Immature natural killer cell (primary cell): ENCODE measurements around the gene CPA4. TPM values are rescaled to one million over a fixed set of nuclear protein-coding genes. Genes with fewer than 3 reads are reported as not detected.
"Not testable (repeated sequence)": the region's sequence is repeated elsewhere in the genome, so short reads cannot be mapped to it uniquely, and the experiment has no call there.

ENCODE experiments used
- DNase-seq, 3 donors: peaks; one replicate each; pipeline ENCODE4 v3.0.0; 2022; ENCODE audit warnings: mixed read lengths in 1 of 3
- H3K27ac Mint-ChIP-seq, 6 donors: one replicate each; pipeline ENCODE4 v1.8.0; 2020; ENCODE audit warnings: mixed read lengths in 6 of 6, mild to moderate bottlenecking in 5 of 6, inconsistent platforms in 4 of 6, moderate library complexity in 3 of 6
- H3K27me3 Mint-ChIP-seq, 3 donors: one replicate each; pipeline ENCODE4 v1.8.0; 2020 to 2021; ENCODE audit warnings: low read depth in 3 of 3, mild to moderate bottlenecking in 3 of 3, mixed read lengths in 3 of 3, moderate library complexity in 3 of 3, inconsistent platforms in 1 of 3
- H3K36me3 Mint-ChIP-seq, 3 donors: one replicate each; pipeline ENCODE4 v1.8.0; 2020; ENCODE audit warnings: mixed read lengths in 3 of 3, inconsistent platforms in 2 of 3, mild to moderate bottlenecking in 2 of 3
- H3K4me1 Mint-ChIP-seq, 2 donors: one replicate each; pipeline ENCODE4 v1.8.0; 2020; ENCODE audit warnings: inconsistent platforms in 2 of 2, mild to moderate bottlenecking in 2 of 2, mixed read lengths in 2 of 2, moderate library complexity in 1 of 2
- H3K4me3 Mint-ChIP-seq, 5 donors: one replicate each; pipeline ENCODE4 v1.8.0; 2020; ENCODE audit warnings: mild to moderate bottlenecking in 5 of 5, mixed read lengths in 5 of 5, inconsistent platforms in 3 of 5, moderate library complexity in 3 of 5
- H3K9me3 Mint-ChIP-seq, 6 donors: one replicate each; pipeline ENCODE4 v1.8.0; 2020; ENCODE audit warnings: mild to moderate bottlenecking in 6 of 6, mixed read lengths in 6 of 6, inconsistent platforms in 4 of 6, moderate library complexity in 3 of 6
- polyA plus RNA-seq, 3 donors: library from polyadenylated mRNA; unstranded; fragments of 300-500 nt; fragmentation: Illumina TruSeq; gene quantifications; one replicate each; pipeline ENCODE4 v1.2.3, GENCODE V29; 2021

The CPA4 gene
- not detected for polyA plus RNA-seq

DNA sequence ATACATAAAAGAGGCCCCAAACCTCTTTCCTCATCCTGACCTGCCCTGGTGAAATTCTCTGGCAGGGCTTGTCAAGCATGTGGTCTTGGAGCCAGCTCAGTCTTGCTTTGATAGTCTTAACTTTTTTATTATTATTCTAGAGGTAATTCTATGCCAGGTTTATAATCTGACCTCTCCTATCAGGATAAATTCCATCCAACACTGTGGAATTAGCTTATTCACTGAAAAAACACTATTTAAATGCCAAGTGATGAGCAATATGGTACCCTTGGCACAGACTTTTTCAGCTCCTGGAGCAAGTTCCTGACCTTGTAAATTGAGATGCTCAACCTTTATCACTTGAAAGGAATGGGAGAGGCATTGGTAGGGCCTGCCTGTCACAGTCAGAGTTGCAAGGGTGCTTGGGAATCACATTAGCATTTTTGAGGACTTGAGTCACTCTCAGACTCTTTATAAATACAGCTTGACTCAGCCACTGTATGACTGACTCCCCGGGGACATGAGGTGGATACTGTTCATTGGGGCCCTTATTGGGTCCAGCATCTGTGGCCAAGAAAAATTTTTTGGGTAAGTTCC, at the start of gene CPA4:
Gene CPA4, plus strand, starts transcription at position 480 of the 576 bp plus-strand sequence. Its CDS starts 20 bp downstream, at position 500.
- DNase-seq, result no peak
- Mint-ChIP-seq H3K27ac (no peak within 1 kb of the TSS), H3K4me3 (no peak within 1 kb of the TSS), H3K4me1 (no peaks in the 10 kb centered on the region), H3K36me3 (no peaks in the 10 kb centered on the region), H3K27me3 (peaks cover 0 to 2% (median 1%) of the 10 kb centered on the region in 3 donors), H3K9me3 (no peaks in the 10 kb centered on the region)

GRCh38 chr7:130243486-130243885, 49.5 kb upstream of the CPA4 start:
- not testable (repeated sequence) for H3K4me1 Mint-ChIP-seq, H3K9me3 Mint-ChIP-seq, DNase-seq, H3K4me3 Mint-ChIP-seq, H3K27ac Mint-ChIP-seq, H3K36me3 Mint-ChIP-seq
- peaks cover 4 to 11% (median 7%) of the 10 kb centered on the region in 3 donors for H3K27me3 Mint-ChIP-seq

DNA sequence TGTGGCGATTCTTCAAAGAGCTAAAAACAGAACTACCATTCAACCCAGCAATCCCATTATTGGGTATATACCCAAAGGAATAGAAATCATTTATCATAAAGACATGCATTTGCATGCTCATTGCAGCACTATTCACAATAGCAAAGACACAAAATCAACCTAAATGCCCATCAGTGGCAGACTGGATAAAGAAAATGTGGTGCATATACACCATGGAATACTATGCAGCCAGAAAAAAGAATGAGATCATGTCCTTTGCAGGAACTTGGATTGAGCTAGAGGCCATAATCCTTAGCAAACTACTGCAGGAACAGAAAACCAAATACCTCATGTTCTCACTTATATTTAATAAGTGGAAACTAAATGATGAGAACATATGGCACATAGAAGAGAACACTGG, 46.5 kb upstream of the CPA4 start:
- H3K27me3 Mint-ChIP-seq, result peaks cover 3 to 16% (median 5%) of the 10 kb centered on the region in 3 donors
- H3K27ac Mint-ChIP-seq, H3K36me3 Mint-ChIP-seq, H3K4me3 Mint-ChIP-seq, DNase-seq, H3K4me1 Mint-ChIP-seq, H3K9me3 Mint-ChIP-seq: not testable (repeated sequence)

GRCh38 chr7:130248842-130249241, 44.1 kb upstream of the CPA4 start:
- H3K27me3 Mint-ChIP-seq, result peaks cover 3 to 19% (median 11%) of the 10 kb centered on the region in 3 donors
- peaks cover 0 to 13% (median under 1%) of the 10 kb centered on the region in 6 donors for H3K9me3 Mint-ChIP-seq
- not testable (repeated sequence) for DNase-seq, H3K36me3 Mint-ChIP-seq, H3K4me3 Mint-ChIP-seq, H3K4me1 Mint-ChIP-seq, H3K27ac Mint-ChIP-seq

DNA sequence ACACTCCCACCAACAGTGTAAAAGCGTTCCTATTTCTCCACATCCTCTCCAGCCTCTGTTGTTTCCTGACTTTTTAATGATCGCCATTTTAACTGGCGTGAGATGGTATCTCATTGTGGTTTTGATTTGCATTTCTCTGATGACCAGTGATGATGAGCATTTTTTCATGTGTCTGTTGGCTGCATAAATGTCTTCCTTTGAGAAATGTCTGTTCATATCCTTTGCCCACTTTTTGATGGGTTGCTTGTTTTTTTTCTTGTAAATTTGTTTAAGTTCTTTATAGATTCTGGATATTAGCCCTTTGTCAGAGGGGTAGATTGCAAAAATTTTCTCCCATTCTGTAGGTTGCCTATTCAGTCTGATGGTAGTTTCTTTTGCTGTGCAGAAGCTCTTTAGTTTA, 43.3 kb upstream of the CPA4 start:
- H3K27me3 Mint-ChIP-seq, result peaks cover 3 to 18% (median 11%) of the 10 kb centered on the region in 3 donors
- peaks cover 0 to 13% (median 1%) of the 10 kb centered on the region in 6 donors for H3K9me3 Mint-ChIP-seq
- not testable (repeated sequence) for H3K36me3 Mint-ChIP-seq, H3K27ac Mint-ChIP-seq, H3K4me1 Mint-ChIP-seq, DNase-seq, H3K4me3 Mint-ChIP-seq

GRCh38 chr7:130254555-130254954, 38.4 kb upstream of the CPA4 start:
- Mint-ChIP-seq H3K4me3 (no peak overlapping the region), H3K9me3 (peaks cover 12 to 41% (median 31%) of the 10 kb centered on the region in 6 donors), H3K27ac (no peak overlapping the region), H3K27me3 (peaks cover 5 to 14% (median 13%) of the 10 kb centered on the region in 3 donors), H3K4me1 (no peaks in the 10 kb centered on the region), H3K36me3 (peaks cover 0 to 3% (median 0%) of the 10 kb centered on the region in 3 donors)
- no peak for DNase-seq

- no peak for DNase-seq
- H3K4me3 Mint-ChIP-seq, result no peak overlapping the region
- peaks cover 16 to 60% (median 41%) of the 10 kb centered on the region in 6 donors for H3K9me3 Mint-ChIP-seq
- peaks cover 0 to 4% (median 3%) of the 10 kb centered on the region in 3 donors for H3K36me3 Mint-ChIP-seq
- H3K27me3 Mint-ChIP-seq, result peaks cover 5 to 13% (median 9%) of the 10 kb centered on the region in 3 donors
- no peak overlapping the region for H3K27ac Mint-ChIP-seq
- H3K4me1 Mint-ChIP-seq, result no peaks in the 10 kb centered on the region
Measured at GRCh38 chr7:130256704-130257103, 36.3 kb upstream of the CPA4 start.

- peaks cover 0 to 8% (median 3%) of the 10 kb centered on the region in 3 donors for H3K36me3 Mint-ChIP-seq
- no peak overlapping the region for H3K4me3 Mint-ChIP-seq
- peaks cover 4 to 15% (median 7%) of the 10 kb centered on the region in 3 donors for H3K27me3 Mint-ChIP-seq
- no peaks in the 10 kb centered on the region for H3K4me1 Mint-ChIP-seq
- peaks cover 16 to 66% (median 41%) of the 10 kb centered on the region in 6 donors for H3K9me3 Mint-ChIP-seq
- DNase-seq, result no peak
- no peak overlapping the region for H3K27ac Mint-ChIP-seq
Measured at GRCh38 chr7:130258494-130259078, 34.4 kb upstream of the CPA4 start.

GRCh38 chr7:130262448-130262847, 30.5 kb upstream of the CPA4 start:
- Mint-ChIP-seq H3K4me3 (no peak overlapping the region), H3K9me3 (peaks cover 13 to 47% (median 29%) of the 10 kb centered on the region in 6 donors), H3K27me3 (peaks cover 0 to 10% (median 8%) of the 10 kb centered on the region in 3 donors), H3K36me3 (peaks cover 0 to 8% (median 0%) of the 10 kb centered on the region in 3 donors), H3K4me1 (no peaks in the 10 kb centered on the region), H3K27ac (no peak overlapping the region)
- DNase-seq, result no peak

- no peak overlapping the region for H3K27ac Mint-ChIP-seq
- no peak overlapping the region for H3K4me3 Mint-ChIP-seq
- H3K9me3 Mint-ChIP-seq, result peaks cover 10 to 43% (median 24%) of the 10 kb centered on the region in 6 donors
- no peaks in the 10 kb centered on the region for H3K4me1 Mint-ChIP-seq
- H3K27me3 Mint-ChIP-seq, result peaks cover 0 to 15% (median 10%) of the 10 kb centered on the region in 3 donors
- DNase-seq, result no peak
- peaks cover 0 to 8% (median 0%) of the 10 kb centered on the region in 3 donors for H3K36me3 Mint-ChIP-seq
Measured at GRCh38 chr7:130263130-130263529, 29.8 kb upstream of the CPA4 start.

- peaks cover 0 to 20% (median 10%) of the 10 kb centered on the region in 3 donors for H3K27me3 Mint-ChIP-seq
- DNase-seq, result no peak
- peaks cover 0 to 12% (median 2%) of the 10 kb centered on the region in 6 donors for H3K9me3 Mint-ChIP-seq
- no peaks in the 10 kb centered on the region for H3K4me1 Mint-ChIP-seq
- peaks cover 0 to 4% (median 0%) of the 10 kb centered on the region in 3 donors for H3K36me3 Mint-ChIP-seq
- H3K4me3 Mint-ChIP-seq, result no peak within 1 kb of the TSS
- no peak within 1 kb of the TSS for H3K27ac Mint-ChIP-seq
Measured at GRCh38 chr7:130266258-130266960, 26.6 kb upstream of the CPA4 start, which contains the start of gene CPA2. Gene CPA2, plus strand, starts transcription at chr7:130266863. Its CDS starts 19 bp downstream, at chr7:130266882.

DNA sequence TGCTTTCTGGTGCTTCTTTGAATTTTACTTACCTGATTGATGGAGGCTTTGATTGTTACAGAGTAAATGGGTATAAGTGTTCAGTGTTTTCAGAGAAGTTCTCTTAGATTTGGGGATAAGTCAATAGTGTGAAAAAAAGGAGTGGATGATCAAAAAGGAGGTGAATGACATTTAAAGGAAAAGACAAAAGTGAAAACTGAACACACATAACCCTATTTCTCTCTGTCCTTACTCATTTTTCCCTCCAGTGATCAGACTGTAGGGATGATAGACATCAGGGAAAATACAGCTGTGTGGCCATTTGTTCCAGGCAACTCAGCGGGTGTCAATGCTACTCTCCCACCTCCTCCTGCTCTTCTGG, 26.0 kb upstream of the CPA4 start:
- H3K9me3 Mint-ChIP-seq, result peaks cover 0 to 11% (median 0%) of the 10 kb centered on the region in 6 donors
- H3K27ac Mint-ChIP-seq, result no peak overlapping the region
- peaks cover 0 to 4% (median 0%) of the 10 kb centered on the region in 3 donors for H3K36me3 Mint-ChIP-seq
- peaks cover 0 to 20% (median 10%) of the 10 kb centered on the region in 3 donors for H3K27me3 Mint-ChIP-seq
- no peak overlapping the region for H3K4me3 Mint-ChIP-seq
- no peaks in the 10 kb centered on the region for H3K4me1 Mint-ChIP-seq
- DNase-seq, result no peak

GRCh38 chr7:130268463-130269317, 24.3 kb upstream of the CPA4 start:
- peaks cover 2 to 15% (median 10%) of the 10 kb centered on the region in 3 donors for H3K27me3 Mint-ChIP-seq
- no peak overlapping the region for H3K4me3 Mint-ChIP-seq
- H3K9me3 Mint-ChIP-seq, result no peaks in the 10 kb centered on the region
- no peak for DNase-seq
- H3K36me3 Mint-ChIP-seq, result no peaks in the 10 kb centered on the region
- H3K4me1 Mint-ChIP-seq, result peaks cover 0 to 2% of the 10 kb centered on the region in 2 donors
- H3K27ac Mint-ChIP-seq, result no peak overlapping the region
